HG02981 (cell line): Measurements from ENCODE around the gene ZC3H12D.
"Not testable (repeated sequence)": the region's sequence is repeated elsewhere in the genome, so short reads cannot be mapped to it uniquely, and the experiment has no call there.

Experiments
- ATAC-seq: cut with Tn5 transposase; IDR thresholded peaks from one replicate; pipeline ENCODE4 v1.9.1; 2021; ENCODE audit warnings: mild to moderate bottlenecking, moderate library complexity; ENCODE audit not compliant: unreplicated experiment

ZC3H12D gene

DNA sequence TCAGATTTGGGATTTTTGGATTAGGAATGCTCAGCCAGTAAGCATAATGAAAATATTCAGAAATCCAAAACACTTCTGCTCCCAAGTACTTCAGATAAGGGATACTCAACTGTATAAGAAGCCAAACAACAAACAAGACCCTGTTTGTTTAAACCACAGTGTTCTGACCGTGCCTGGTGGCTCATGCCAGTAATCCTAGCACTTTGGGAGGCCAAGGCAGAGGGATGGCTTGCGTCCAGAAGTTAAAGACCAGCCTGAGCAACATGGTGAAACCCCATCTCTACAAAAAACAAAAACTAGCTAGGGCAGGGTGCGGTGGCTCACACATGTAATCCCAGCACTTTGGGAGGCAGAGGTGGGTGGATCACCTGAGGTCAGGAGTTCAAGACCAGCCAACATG is 24.6 kb downstream of the ZC3H12D start:
- ATAC-seq = not testable (repeated sequence)

GRCh38 chr6:149459761-149460160 is 25.1 kb downstream of the ZC3H12D start:
- ATAC-seq = no peak

- no peak for ATAC-seq
Measured at GRCh38 chr6:149458806-149459205, 26.0 kb downstream of the ZC3H12D start.

GRCh38 chr6:149458196-149458595 is 26.6 kb downstream of the ZC3H12D start:
- ATAC-seq = no peak

DNA sequence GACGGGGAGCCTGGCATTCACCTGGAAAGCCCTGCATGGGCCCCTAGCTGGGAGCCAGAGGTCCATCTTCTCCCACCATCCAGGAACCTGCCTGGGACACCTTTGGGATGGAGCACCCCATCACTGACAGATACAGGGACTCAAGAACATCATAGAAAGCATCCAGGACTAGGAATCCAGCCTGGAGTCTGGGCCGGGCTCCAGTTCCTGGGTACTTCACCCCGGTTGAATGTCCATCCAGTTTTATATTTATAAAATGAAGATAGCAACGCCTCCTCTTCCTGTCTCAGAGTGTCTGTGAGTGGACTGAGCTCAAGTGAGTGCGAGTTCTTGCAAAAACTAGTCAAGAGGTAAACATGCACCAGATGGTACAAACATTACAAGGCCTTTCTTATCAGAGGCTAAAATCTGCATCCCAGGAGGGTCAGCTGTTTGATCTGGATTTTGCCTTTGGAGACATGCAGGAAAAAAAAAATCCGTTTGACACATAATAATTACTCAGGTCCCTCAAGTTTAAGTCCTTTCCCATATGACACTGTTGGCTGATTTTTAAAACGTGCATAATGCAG is 27.4 kb downstream of the ZC3H12D start:
- no peak for ATAC-seq

GRCh38 chr6:149456311-149457021 is 28.3 kb downstream of the ZC3H12D start:
- no peak for ATAC-seq

GRCh38 chr6:149455031-149455732 is 29.6 kb downstream of the ZC3H12D start:
- no peak for ATAC-seq

DNA sequence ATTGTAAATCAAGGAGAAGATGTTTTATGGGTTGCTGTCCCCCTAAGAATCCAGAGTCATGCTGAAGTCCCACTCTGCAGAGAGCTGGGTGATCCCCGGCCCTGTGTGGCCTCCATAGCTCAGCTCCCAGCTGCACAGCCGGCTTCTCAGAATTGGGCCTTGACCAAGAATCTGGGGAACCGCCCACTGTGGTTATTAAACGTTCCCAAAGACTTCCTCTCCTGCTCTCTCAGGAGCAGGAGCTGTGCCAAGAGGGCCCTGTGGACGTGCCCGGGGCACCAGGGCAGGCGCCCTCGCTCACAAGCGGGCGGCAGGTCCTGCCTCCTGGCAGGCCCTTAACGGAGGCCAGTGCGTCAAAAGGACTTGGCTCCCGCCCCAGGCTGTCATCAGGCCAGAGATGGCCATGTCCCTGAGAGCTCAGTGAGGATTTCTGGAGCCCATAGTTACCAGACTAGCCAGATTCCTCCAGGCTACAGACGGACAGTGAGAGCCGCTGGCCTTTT is 30.4 kb downstream of the ZC3H12D start:
- no peak for ATAC-seq

DNA sequence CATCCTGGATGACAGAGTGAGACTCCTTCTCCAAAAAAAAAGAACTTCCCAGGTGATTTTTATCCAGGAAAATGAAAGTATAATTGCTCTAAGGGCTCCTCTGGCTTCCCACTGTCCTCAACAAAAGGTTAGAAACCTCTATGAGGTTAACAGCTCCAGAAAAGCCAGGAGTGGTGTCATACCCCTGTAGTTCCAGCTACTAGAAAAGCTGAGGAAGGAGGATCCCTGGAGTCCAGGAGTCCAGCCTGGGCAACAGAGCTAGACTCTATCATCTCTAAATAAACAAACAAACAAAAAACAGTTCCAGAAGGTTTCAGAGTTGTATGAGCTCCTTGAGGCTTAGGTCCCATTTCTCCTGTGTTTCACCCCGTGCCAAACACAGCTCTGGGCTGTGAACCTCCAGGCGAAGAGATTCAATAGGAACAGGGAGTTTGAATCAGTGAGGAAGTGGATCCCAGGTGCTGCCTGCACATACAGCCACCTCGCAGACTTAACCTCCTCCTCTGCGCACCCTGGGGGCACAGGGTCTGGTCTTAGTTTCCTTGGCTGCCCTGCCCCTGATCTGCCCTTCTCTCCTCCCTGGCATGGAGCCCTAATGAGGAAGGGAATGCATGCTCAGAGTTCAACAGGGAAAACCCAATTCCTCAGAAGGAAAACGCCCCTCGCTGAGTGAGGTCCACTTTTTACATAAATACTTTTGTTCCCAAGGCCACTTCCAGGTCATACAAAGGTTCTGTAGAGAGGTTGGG is 31.0 kb downstream of the ZC3H12D start:
- no peak for ATAC-seq

GRCh38 chr6:149452037-149452939 is 32.5 kb downstream of the ZC3H12D start:
- no peak for ATAC-seq

GRCh38 chr6:149451376-149452036 is 33.3 kb downstream of the ZC3H12D start:
- ATAC-seq = no peak

DNA sequence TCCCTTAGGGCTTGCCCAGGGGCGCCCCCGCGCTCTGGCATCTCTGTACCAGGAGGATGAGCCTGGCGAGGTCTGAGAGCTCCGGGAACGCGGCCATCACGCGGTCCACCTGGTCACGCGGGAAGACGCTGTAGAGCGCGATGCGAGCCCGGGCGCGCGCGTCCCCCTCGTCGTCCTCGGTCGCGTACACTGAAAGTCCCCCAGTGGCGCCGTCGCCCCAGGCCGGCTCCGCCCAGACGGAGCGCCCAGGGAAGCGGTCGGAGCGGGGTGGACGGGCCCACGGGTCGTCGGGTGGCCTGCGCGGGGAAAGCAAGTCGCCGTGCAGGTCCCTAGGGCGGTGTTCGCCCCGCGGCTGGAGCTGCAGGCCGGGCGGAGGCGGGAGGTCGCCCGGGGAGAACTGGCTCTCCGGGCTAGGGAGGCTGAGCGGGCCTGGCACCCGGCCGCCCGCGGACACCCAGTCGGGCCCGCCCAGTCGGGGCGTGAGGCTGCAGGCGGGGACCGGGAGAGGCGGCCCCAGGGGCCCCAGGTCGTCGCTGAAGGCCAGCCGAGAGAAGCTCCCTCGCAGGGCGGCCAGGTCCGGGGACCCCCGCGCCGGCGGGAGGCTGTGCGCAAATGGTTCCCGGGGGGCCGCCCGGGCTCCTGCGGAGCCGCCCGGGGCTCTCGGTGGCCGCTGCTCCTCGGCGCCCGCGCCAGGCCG is 34.0 kb downstream of the ZC3H12D start:
- ATAC-seq = no peak

GRCh38 chr6:149449831-149450678 is 34.8 kb downstream of the ZC3H12D start:
- ATAC-seq = no peak

GRCh38 chr6:149448821-149449453 is 35.9 kb downstream of the ZC3H12D start:
- no peak for ATAC-seq

GRCh38 chr6:149446791-149447376 is 37.9 kb downstream of the ZC3H12D start:
- no peak for ATAC-seq

DNA sequence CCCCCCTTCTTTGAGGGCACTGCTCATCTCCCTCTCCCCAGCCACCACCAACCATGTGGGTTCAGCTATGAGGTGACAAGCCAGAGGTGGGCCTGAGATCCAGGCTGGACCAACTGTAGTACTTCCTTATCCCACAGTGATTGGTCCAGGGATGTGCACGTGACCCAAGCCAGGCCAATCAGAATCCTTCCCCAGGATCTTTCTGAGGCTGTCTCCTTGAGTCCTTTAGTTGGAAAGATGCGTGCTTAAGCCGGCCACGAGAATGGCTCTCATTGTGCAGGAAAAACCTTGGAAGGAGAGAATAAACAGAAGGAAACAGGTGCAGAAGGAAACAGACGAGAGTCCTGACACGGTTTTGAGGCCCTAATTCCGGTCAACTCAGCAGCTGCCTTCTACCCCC is 39.2 kb downstream of the ZC3H12D start:
- no peak for ATAC-seq

DNA sequence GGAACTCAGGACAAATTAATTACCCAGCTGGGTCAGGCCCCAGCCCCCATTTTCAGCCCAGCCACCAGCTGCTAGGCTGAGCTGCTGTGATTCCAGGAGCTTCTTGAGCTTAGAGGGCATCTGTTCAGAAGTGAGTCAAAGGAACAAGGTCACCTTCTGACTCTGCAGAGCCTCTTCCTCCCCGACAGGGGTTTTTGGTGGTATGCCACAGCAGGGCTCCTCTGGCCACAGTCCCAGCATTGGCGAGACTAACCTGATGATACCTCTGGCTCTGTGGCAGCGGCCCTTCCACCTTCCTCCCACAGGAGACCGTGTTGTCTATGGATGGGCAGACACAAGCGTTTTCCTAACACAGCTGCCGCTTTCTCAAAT is 39.7 kb downstream of the ZC3H12D start:
- ATAC-seq = no peak
